Left forelimb (tissue), 1 donor: ENCODE results near the gene LRTM2.
A peak's percentile ranks its signal among the peaks of the same experiment; 100 is the strongest.

Source experiments
- DNase-seq: peaks from one replicate; pipeline ENCODE4 v3.0.0-alpha.2; 2018; ENCODE audit warnings: low spot score

The LRTM2 gene

GRCh38 chr12:1820191-1820895 lies at the start of gene LRTM2:
LRTM2 (plus strand) TSS chr12:1820565; CDS start chr12:1828149, 7,584 bp downstream.
- DNase-seq: no peak

DNA sequence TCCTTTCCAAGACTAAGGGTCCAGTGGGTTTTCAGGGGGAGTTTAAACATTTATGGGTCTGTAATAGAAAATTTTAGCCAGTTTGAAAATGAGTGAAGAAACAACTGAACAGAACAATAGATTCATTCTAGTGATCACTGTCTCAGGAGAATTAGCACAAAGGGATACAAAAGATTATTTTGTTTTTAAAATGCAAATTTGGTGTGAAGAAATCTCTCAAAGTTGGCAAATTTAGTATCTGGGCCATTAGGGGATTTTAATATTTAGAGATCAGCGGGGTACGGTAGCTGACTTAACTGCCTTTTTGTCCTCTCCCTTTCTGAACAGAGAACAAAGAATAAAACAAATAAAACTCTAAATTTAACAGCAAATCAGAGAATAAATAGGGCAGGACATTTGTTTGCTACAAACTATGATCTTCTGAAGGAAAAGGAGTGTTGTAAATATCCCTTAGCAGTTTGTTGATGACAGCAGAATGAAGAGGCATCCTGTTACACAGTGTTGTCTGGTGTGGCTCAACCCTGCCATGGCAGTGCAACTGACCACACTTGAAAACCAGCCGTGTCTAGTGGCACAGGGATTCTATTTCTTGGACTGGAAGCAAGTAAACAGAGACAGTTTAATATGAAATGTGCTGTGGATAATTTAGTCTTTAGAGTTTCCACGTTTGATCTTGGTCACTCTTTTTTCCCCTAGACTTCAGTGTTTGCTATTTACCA lies 46.3 kb upstream of the LRTM2 start:
- no peak for DNase-seq

GRCh38 chr12:1776170-1776921 lies 44.0 kb upstream of the LRTM2 start:
- no peak for DNase-seq

GRCh38 chr12:1777798-1778197 lies 42.6 kb upstream of the LRTM2 start:
- DNase-seq: no peak

DNA sequence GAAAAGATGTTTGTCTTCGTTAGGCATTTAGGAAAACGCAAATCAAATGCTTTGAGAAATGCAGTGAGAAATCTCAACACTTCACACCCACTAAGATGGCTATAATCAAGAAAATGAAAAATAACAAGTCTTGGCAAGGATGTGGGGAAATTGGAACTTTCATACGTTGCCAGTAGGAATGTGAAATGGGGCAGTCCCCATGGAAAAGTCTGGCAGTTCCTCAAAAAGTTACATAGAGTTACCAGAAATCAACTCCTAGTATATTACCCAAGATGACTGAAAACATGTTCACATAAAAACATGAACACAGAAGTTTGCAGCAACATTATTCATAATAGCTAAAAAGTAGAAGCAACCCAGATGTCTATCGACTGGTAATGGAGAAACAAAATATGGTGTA lies 41.5 kb upstream of the LRTM2 start:
- DNase-seq: no peak

GRCh38 chr12:1779783-1780182 lies 40.6 kb upstream of the LRTM2 start:
- DNase-seq: no peak

GRCh38 chr12:1781772-1782171 lies 38.6 kb upstream of the LRTM2 start:
- no peak for DNase-seq

- no peak for DNase-seq
Measured at GRCh38 chr12:1782215-1782614, 38.1 kb upstream of the LRTM2 start.

GRCh38 chr12:1787714-1788113 lies 32.7 kb upstream of the LRTM2 start:
- DNase-seq: no peak

- DNase-seq: no peak
Measured at GRCh38 chr12:1790444-1790843, 29.9 kb upstream of the LRTM2 start.

- DNase-seq: no peak
Measured at GRCh38 chr12:1791104-1791841, 29.1 kb upstream of the LRTM2 start.

GRCh38 chr12:1792406-1792805 lies 28.0 kb upstream of the LRTM2 start:
- DNase-seq: no peak

DNA sequence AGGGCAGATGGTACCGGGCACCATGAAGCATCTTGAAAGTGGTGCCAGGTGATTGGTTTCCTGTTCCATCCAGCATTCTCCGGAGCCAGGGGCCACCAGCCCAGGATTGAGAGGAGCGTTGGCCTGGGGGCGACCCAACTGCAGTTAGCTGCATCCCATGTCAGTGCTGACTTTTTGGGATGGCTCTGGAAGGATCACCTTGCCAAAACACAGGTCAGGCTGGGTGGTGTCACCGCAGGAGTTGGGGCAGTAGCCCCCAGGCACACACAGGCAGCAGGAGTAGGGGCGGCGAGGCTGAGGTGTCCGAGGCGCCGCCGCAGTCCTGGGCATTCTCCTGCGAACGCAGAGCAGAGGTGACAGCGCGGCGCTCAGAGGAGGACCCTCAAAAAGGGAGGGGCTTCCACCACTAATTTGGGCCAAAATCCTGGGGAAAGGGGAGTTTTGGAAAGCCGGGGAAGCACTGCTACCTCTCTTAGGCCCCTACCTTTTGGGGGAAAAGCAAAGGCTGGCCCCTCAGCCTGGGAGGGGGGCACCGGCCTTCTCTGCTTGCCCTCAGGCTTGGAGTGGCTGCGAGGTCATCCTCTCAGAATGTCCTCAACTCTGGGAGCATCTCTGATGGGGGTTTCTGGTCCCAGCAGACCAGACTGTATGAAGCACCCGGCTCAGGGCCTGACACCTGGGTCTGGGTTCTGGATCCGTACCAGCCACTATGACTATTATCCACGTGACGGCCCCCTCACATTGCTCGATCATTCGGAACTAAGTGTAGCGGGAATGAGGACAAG lies 26.7 kb upstream of the LRTM2 start:
- DNase-seq: no peak

- no peak for DNase-seq
Measured at GRCh38 chr12:1794440-1795090, 25.8 kb upstream of the LRTM2 start.

DNA sequence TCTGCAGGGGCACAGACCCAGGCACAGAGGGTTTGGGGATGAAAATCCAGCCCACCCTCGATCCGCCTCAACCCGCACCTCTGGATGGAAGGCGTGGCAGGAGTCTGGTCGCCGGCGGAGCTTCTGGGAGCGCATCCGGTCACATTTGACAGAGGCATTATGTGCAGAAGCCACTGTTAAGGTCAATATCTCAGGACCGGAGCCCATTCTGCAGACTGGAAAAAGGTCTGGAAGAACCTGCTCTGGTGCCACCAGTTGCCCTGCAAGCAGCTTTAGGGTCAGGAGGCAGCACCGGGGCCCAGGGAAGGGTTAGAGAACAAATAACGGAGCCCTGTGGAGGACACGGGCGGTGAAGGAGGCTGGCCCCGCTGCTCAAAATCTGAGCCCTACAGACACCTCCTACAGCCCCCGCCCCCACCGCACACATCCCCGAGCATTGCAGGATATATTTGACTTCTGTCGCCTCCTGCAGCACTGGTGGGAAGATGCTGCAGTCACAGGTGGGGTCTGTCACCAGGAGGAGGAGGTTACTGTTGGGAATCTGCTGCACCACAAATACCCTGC lies 25.1 kb upstream of the LRTM2 start:
- DNase-seq: no peak

DNA sequence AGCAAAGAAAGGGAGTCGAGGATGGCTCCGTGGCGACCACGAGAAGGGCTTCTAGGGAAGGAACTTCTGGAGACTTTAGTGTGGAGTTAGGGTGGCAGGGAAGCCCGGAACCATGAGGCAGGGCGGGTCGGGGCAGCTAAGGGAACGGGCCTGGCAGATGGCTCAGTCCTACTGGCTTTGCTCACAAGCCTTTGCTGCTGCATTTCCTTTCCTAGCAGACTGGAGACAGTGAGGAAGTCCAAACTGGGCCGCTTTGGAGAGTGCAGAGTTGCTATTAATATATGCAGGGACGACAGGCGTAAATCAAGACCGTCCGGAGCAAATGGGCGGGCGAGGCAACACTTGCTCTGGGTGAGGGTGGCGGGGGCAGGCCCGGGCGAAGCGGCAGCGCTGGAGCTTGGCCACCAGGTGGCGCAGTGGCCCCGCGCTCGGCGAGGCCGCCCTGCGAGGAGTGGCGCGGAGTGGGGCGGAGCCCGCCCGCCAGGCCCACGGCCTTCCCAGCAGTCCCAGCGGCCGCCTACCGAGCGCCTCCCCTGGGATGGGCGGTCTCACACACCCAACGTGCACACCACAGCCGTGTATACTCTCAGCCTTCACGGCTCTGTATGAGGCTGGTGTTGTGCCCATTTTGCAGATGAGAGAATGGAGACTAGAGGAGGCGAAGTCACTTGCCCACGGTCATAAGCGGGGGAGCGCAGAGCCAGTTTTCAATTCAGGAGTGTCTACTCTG lies 24.4 kb upstream of the LRTM2 start:
- DNase-seq: peak; percentile 94

DNA sequence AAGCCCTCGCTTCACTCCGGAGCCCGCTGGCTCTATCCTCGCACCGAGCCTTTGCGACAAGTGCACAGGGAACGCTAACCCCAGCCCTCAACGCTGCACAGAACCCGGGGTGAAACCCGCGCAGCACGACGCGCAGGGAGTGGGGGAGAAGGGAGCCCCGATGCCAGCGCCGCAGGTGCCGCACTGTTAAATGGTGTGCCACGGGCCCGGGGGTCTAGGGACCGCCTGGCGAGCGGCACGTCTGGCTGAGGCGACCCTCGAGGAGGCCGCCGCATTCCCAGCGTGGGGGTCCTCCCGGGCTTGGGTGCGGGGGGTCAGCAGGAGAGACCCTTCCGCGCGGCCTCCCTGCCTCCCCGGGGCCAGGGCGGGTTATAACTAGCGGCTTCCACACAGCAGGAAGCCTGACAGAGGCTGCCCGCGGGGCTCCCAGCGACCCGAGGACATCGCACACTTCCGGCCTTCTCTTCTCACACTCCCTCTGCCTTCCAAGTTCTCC lies 23.8 kb upstream of the LRTM2 start:
- no peak for DNase-seq

GRCh38 chr12:1797011-1797901 lies 23.1 kb upstream of the LRTM2 start:
- no peak for DNase-seq
